HG03066 (cell line): Measurements from ENCODE around the gene KIF13A.
"Not testable (repeated sequence)": the region's sequence is repeated elsewhere in the genome, so short reads cannot be mapped to it uniquely, and the experiment has no call there.

Experiments used
- ATAC-seq: cut with Tn5 transposase; IDR thresholded peaks from one replicate; pipeline ENCODE4 v1.9.1; 2021; ENCODE audit warnings: low read depth; ENCODE audit not compliant: unreplicated experiment

Gene KIF13A

GRCh38 chr6:17987447-17987696, at the start of gene KIF13A:
Gene KIF13A, minus strand, starts transcription at chr6:17987635. Its CDS starts 172 bp downstream, at chr6:17987463.
- peak; percentile 42 for ATAC-seq

GRCh38 chr6:18036781-18037180, 49.3 kb upstream of the KIF13A start:
- no peak for ATAC-seq

GRCh38 chr6:18035330-18035854, 48.0 kb upstream of the KIF13A start:
- ATAC-seq = no peak

GRCh38 chr6:18034798-18035202, 47.4 kb upstream of the KIF13A start:
- no peak for ATAC-seq

GRCh38 chr6:18031680-18032256, 44.3 kb upstream of the KIF13A start:
- no peak for ATAC-seq

- no peak for ATAC-seq
Observed at GRCh38 chr6:18031189-18031588, 43.8 kb upstream of the KIF13A start.

GRCh38 chr6:18028332-18028731, 40.9 kb upstream of the KIF13A start:
- no peak for ATAC-seq

GRCh38 chr6:18025596-18025995, 38.2 kb upstream of the KIF13A start:
- ATAC-seq = no peak

- no peak for ATAC-seq
Observed at GRCh38 chr6:18024876-18025275, 37.4 kb upstream of the KIF13A start.

- no peak for ATAC-seq
Observed at GRCh38 chr6:18023891-18024290, 36.5 kb upstream of the KIF13A start.

- ATAC-seq = no peak
Observed at GRCh38 chr6:18022398-18023231, 35.2 kb upstream of the KIF13A start.

- ATAC-seq = no peak
Observed at GRCh38 chr6:18021166-18021850, 33.9 kb upstream of the KIF13A start.

GRCh38 chr6:18020545-18020944, 33.1 kb upstream of the KIF13A start:
- ATAC-seq = not testable (repeated sequence)

GRCh38 chr6:18019539-18020534, 32.4 kb upstream of the KIF13A start:
- ATAC-seq = no peak

GRCh38 chr6:18019133-18019532, 31.7 kb upstream of the KIF13A start:
- ATAC-seq = not testable (repeated sequence)

- ATAC-seq = no peak
Observed at GRCh38 chr6:18016698-18017097, 29.3 kb upstream of the KIF13A start.

- no peak for ATAC-seq
Observed at GRCh38 chr6:18016133-18016532, 28.7 kb upstream of the KIF13A start.

GRCh38 chr6:18011287-18011686, 23.9 kb upstream of the KIF13A start:
- no peak for ATAC-seq

GRCh38 chr6:18010540-18010939, 23.1 kb upstream of the KIF13A start:
- ATAC-seq = not testable (repeated sequence)

- ATAC-seq = no peak
Observed at GRCh38 chr6:18004256-18004985, 17.0 kb upstream of the KIF13A start.
